Measurements from ENCODE around the gene AGAP2. TPM values are rescaled to one million over a fixed set of nuclear protein-coding genes. Genes with fewer than 3 reads are reported as not detected.

Gene AGAP2
- total RNA-seq, 1 donor from 2014 or later = 0.14 TPM

- FAIRE-seq (no peak), DNase-seq (ENCODE audit: low read depth) (no peak)
- no peak overlapping the region for H3K27ac ChIP-seq (ENCODE audit: low read depth, low read length)
- Mint-ChIP-seq H3K27ac (ENCODE audit: unreplicated experiment) (peak overlapping the region; percentile 20), H3K36me3 (ENCODE audit: low read depth, unreplicated experiment) (peaks cover 16% of the 10 kb centered on the region), H3K27me3 (ENCODE audit: low read depth, unreplicated experiment) (peaks cover 4% of the 10 kb centered on the region), H3K9me3 (ENCODE audit: unreplicated experiment) (no peaks in the 10 kb centered on the region), H3K4me1 (ENCODE audit: low read depth, unreplicated experiment) (peaks cover 19% of the 10 kb centered on the region), H3K4me3 (ENCODE audit: unreplicated experiment) (peak overlapping the region; percentile 76)
- H3K4me2 ChIP-seq (ENCODE audit: low read length) = peak overlapping the region; percentile 82
- no peaks in the 10 kb centered on the region for H3K36me3 ChIP-seq (ENCODE audit: insufficient read depth, low read length)
- no peak overlapping the region for H3K4me3 ChIP-seq (ENCODE audit: insufficient read depth, low read depth, low read length)
- H2AFZ ChIP-seq (ENCODE audit: low read depth, low read length) = no peak overlapping the region
- peaks cover 13% of the 10 kb centered on the region for H4K20me1 ChIP-seq (ENCODE audit: insufficient read depth, low read length)
- peak; percentile 39 for TF ChIP-seq CTCF (IDR thresholded peaks at IDR 0.05; ENCODE audit: insufficient read depth, low read depth, low read length)
- no peak for TF ChIP-seq EZH2 (IDR thresholded peaks at IDR 0.05; ENCODE audit: insufficient read depth, low read length)
- H3K27me3 ChIP-seq (ENCODE audit: insufficient read depth, low read length) = peaks cover 11% of the 10 kb centered on the region
- H3K9me3 ChIP-seq (ENCODE audit: insufficient read depth, low read depth, low read length) = no peaks in the 10 kb centered on the region
- H3K9ac ChIP-seq (ENCODE audit: low read length) = no peak overlapping the region
- peaks cover 9% of the 10 kb centered on the region for H3K4me1 ChIP-seq (ENCODE audit: insufficient read depth, low read length)
- H3K79me2 ChIP-seq (ENCODE audit: insufficient read depth, low read length) = peaks cover 5% of the 10 kb centered on the region
These were observed 18.1 kb upstream of the AGAP2 start for GRCh38 chr12:57756406-57757341.

GRCh38 chr12:57755454-57756372, 17.2 kb upstream of the AGAP2 start:
- Mint-ChIP-seq H3K4me1 (ENCODE audit: low read depth, unreplicated experiment) (peaks cover 23% of the 10 kb centered on the region), H3K9me3 (ENCODE audit: unreplicated experiment) (no peaks in the 10 kb centered on the region), H3K27ac (ENCODE audit: unreplicated experiment) (peak overlapping the region; percentile 20), H3K36me3 (ENCODE audit: low read depth, unreplicated experiment) (peaks cover 17% of the 10 kb centered on the region), H3K27me3 (ENCODE audit: low read depth, unreplicated experiment) (peaks cover 4% of the 10 kb centered on the region), H3K4me3 (ENCODE audit: unreplicated experiment) (peak overlapping the region; percentile 76)
- DNase-seq (ENCODE audit: low read depth) (no peak), FAIRE-seq (no peak)
- Histone ChIP-seq H3K79me2 (ENCODE audit: insufficient read depth, low read length) (peaks cover 15% of the 10 kb centered on the region), H3K9me3 (ENCODE audit: insufficient read depth, low read depth, low read length) (no peaks in the 10 kb centered on the region), H4K20me1 (ENCODE audit: insufficient read depth, low read length) (peaks cover 21% of the 10 kb centered on the region), H3K36me3 (ENCODE audit: insufficient read depth, low read length) (peaks cover 3% of the 10 kb centered on the region), H3K27me3 (ENCODE audit: insufficient read depth, low read length) (peaks cover 11% of the 10 kb centered on the region), H3K4me3 (ENCODE audit: insufficient read depth, low read depth, low read length) (peak overlapping the region; percentile 45), H3K4me1 (ENCODE audit: insufficient read depth, low read length) (peaks cover 18% of the 10 kb centered on the region), H3K4me2 (ENCODE audit: low read length) (peak overlapping the region; percentile 82), H3K27ac (ENCODE audit: low read depth, low read length) (no peak overlapping the region), H3K9ac (ENCODE audit: low read length) (peak overlapping the region; percentile 41), H2AFZ (ENCODE audit: low read depth, low read length) (no peak overlapping the region)
- TF ChIP-seq EZH2 (IDR thresholded peaks at IDR 0.05; ENCODE audit: insufficient read depth, low read length) = peak; percentile 92
- no peak for TF ChIP-seq CTCF (IDR thresholded peaks at IDR 0.05; ENCODE audit: insufficient read depth, low read depth, low read length)
